ENCODE results near the gene EPB41L2.

DNA sequence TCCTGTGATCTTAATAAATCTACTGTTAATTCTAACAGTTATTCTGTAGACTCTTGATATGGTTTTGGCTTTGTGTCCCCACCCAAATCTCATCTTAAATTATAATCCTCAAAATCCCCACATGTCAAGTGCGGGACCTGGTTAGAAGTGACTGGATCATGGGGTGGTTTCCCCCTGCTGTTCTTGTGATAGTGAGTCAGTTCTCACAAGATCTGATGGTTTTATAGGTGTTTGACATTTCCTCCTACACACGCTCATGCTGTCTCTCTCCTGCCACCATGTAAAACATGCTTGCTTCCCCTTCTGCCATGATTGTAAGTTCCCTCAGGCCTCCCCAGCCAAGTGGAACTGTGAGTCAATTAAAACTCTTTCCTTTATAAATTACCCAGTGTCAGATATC, 10.5 kb upstream of the EPB41L2 start:
- TF ChIP-seq USF2 (CRISPR knock-in tag; IDR thresholded peaks at IDR 0.05) = no peak
- TF ChIP-seq ZNF396 (CRISPR knock-in tag; IDR thresholded peaks at IDR 0.05; ENCODE audit: borderline replicate concordance) = no peak
- no peak for TF ChIP-seq SP1 (CRISPR knock-in tag; conservative IDR thresholded peaks at IDR 0.05)
- TF ChIP-seq CREB1 (CRISPR knock-in tag; IDR thresholded peaks at IDR 0.05) = no peak
- TF ChIP-seq STAT6 (CRISPR knock-in tag; conservative IDR thresholded peaks at IDR 0.05; ENCODE audit: low read depth) = no peak
